Spleen (tissue), 7 donors: ENCODE measurements around the gene TGFBI.

ENCODE experiments used
- POLR2A ChIP-seq, 3 donors: fragments of 450-650 bp; IDR thresholded peaks; one replicate each; pipeline ENCODE4 v1.5.1; 2017; ENCODE audit warnings: antibody characterized with exemption in 3 of 3, mild to moderate bottlenecking in 1 of 3
- TF ChIP-seq, protein P1 (sequence below), 11 experiments: fragments of 200-600 bp in 7 of 11; fragments of 450-650 bp in 4 of 11; sonication (generic) in 4 of 11; IDR thresholded peaks in 8 of 11; conservative IDR thresholded peaks in 3 of 11; 1 replicate in 7 of 11; 2 replicates in 4 of 11; pipeline versions ENCODE4 v1.4.0 to v1.8.0; 2016 to 2021; ENCODE audit warnings: antibody characterized with exemption in 11 of 11, inconsistent platforms in 4 of 11, mild to moderate bottlenecking in 1 of 11
- donor health status: DM: no; HTN: no; CAD: no; lungs with moderate emphysema.
- donor health status: DM: no; HTN: no; CAD: no.
- donor health status: DM: no; HTN: no; CAD: no.

DNA sequence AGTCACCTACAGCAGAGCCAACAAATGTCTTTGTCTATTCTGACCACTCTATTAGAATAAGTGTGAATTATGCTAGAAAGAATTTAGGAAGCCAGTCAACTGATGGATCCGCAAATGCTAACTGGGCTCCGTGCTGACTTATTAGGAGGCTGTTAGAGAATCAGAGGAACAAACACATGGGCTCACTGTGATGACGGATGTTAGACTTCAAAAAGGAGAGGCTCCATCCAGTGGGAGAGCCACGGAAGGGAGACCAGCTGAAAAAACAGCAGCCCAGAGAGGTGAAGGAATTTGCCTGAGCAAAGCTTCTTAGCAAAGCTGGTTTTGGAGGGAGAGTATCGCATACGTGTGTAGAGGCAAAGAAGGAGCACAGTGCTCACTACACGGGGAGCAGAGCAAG, 5.8 kb upstream of the TGFBI start:
- TF ChIP-seq, protein P1, sequence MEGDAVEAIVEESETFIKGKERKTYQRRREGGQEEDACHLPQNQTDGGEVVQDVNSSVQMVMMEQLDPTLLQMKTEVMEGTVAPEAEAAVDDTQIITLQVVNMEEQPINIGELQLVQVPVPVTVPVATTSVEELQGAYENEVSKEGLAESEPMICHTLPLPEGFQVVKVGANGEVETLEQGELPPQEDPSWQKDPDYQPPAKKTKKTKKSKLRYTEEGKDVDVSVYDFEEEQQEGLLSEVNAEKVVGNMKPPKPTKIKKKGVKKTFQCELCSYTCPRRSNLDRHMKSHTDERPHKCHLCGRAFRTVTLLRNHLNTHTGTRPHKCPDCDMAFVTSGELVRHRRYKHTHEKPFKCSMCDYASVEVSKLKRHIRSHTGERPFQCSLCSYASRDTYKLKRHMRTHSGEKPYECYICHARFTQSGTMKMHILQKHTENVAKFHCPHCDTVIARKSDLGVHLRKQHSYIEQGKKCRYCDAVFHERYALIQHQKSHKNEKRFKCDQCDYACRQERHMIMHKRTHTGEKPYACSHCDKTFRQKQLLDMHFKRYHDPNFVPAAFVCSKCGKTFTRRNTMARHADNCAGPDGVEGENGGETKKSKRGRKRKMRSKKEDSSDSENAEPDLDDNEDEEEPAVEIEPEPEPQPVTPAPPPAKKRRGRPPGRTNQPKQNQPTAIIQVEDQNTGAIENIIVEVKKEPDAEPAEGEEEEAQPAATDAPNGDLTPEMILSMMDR (IDR thresholded peaks at IDR 0.05 in 8 of 11, conservative IDR thresholded peaks at IDR 0.05 in 3 of 11), result no peak
- TF ChIP-seq POLR2A (IDR thresholded peaks at IDR 0.05), result no peak
